Eye (tissue), 1 donor: ENCODE results near the gene CSNK1E.

Source experiments
- DNase-seq: peaks from one replicate; pipeline ENCODE4 v3.0.0-alpha.2; 2015

The CSNK1E gene

GRCh38 chr22:38272373-38273134, 44.7 kb downstream of the CSNK1E start, which contains the start of gene TMEM184B:
Gene TMEM184B, minus strand, starts transcription at chr22:38273010. Its CDS starts 25,049 bp downstream, at chr22:38247961.
- DNase-seq = peak; percentile 92

GRCh38 chr22:38271927-38272372, 45.3 kb downstream of the CSNK1E start:
- DNase-seq = peak; percentile 69

DNA sequence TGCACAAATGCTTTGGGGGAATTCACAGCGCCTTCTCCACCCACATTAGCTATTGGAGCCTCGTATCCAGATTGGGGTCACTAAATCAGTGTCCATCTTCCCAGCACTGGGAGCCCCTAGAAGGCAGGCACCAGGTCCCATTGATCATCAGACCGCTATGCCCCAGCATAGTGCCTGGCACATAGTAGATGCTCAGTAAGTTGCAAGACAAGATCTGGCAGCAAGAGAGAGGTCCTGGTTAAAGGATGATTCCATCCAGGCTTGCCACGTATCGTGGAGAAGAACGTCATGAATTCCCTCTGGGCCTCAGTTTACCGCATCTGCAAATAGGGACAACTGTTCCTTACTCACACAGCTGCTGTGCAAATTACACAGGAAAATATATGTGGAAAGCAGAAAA, 46.1 kb downstream of the CSNK1E start:
- DNase-seq = no peak

GRCh38 chr22:38270091-38270992, 46.9 kb downstream of the CSNK1E start:
- peak; percentile 71 for DNase-seq

DNA sequence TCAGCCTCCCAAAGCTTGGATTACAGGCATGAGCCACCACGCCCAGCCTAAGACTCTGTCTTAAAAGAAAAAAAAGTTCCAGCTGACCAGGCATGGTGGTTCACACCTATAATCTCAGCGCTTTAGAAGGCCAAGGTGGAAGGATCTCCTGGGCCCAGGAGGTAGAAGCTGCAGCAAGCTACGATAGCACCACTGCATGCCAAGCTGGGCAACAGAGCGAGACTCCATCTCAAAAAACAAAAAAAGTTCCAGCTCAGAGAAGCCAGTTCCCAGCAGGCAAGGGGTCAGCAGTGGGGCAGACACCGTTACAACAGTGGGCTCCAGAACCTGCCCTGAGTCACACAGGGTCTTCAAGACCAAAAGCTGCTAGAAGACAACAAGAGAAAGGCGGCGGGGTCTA, 47.8 kb downstream of the CSNK1E start:
- DNase-seq = no peak

- no peak for DNase-seq
Measured at GRCh38 chr22:38267086-38267485, 50.1 kb downstream of the CSNK1E start.

GRCh38 chr22:38266120-38266519, 51.1 kb downstream of the CSNK1E start:
- no peak for DNase-seq

GRCh38 chr22:38264322-38264843, 52.9 kb downstream of the CSNK1E start:
- DNase-seq = no peak

DNA sequence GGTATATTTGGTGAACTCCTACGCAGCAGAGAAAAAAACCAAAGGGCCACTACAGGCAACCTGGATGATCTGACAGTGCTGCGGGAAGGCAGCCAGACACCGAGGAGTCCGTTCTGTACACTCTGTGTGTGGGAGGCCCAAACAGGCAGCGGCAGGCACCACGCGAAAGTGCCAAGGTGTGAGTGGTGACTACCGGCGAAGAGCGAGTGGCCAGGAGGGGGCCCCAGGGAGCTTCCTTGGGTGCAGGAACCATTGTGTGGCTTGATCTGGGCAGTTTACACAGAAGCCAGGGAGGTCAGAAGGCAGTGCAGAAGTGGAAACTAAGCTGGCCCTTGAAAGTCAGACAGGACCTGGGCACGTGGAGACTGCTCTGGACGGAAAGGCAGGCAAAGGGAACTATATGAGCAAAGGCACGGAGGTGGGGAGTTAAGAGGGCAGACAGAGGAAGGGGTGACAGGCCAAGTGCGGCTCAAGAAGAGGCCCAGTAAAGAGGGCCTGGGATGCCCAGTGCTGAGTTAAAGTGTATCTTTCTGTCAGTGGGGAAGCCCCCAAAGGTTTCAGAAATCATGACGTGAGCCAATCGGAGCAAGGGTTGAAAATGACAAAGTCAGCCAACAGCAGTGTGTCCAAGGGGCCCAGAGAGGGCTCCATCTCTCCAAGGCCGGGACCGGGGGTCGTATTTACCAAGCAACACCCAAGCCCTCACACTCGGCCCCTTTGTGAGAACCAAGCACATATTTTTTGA, 55.0 kb downstream of the CSNK1E start:
- no peak for DNase-seq

DNA sequence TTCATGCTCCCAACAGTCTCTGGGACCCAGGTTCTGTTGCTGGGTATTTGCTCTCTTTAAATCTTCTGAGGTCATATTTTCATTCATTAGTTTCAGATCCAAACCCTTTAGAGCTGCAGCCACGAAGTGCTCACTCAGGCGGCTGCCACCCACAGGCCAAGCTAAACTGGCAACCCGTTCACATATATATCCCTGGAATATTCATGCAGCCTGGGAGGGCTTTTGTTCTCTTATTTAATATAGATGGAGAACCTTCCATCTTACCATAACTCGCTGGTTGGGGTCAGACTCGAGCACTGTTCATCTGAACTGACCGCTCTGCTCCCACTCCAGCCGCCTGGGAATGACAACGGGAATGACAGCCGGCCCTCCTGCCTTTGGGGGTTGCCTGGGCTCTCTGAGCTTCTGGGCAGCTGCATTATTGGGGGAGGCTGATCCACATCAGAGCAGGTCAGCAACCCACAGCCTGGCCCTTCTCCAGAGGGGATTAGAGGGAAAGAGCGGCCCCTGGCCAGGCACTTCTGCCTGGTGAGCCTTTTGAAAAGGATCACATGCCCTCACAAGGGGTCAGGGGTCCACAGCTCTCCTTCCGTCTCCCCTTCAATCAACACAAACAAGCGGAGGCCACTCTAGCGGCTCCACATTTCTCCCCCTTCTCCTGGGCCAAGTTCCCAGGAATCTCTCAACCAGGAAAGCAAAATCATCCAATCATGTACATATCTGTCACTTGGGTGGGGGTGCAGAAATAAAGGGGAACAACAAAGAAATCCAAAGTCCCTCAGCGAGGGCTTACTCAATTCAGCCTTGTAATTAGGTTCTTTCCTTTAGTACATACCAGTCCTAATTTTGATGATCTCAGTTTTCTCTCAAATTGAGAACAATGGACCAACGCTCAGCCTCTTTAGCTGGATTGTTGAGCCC, 56.2 kb downstream of the CSNK1E start:
- peak; percentile 79 for DNase-seq

- no peak for DNase-seq
Measured at GRCh38 chr22:38259370-38259769, 57.9 kb downstream of the CSNK1E start.

GRCh38 chr22:38258895-38259294, 58.3 kb downstream of the CSNK1E start:
- DNase-seq = no peak

GRCh38 chr22:38257650-38258250, 59.5 kb downstream of the CSNK1E start:
- no peak for DNase-seq

DNA sequence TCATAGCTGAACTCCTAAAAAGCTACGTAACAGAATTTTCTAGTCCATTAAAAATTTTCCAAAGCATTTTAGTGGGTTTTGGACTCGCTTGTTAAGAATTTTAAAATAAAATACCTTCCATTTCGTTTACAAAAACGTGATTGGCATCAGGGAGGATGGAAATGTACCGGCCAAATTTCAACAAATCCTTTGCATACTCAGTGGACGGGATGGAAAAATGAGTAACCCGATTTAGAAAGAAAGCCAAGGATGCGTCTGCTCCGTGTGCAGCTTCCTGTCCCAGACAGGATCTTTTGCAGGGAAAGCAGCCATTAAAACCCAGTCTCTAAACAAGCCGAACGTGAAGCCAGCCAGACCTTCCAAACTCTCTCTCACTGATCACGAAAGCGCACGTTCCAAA, 60.1 kb downstream of the CSNK1E start:
- no peak for DNase-seq

DNA sequence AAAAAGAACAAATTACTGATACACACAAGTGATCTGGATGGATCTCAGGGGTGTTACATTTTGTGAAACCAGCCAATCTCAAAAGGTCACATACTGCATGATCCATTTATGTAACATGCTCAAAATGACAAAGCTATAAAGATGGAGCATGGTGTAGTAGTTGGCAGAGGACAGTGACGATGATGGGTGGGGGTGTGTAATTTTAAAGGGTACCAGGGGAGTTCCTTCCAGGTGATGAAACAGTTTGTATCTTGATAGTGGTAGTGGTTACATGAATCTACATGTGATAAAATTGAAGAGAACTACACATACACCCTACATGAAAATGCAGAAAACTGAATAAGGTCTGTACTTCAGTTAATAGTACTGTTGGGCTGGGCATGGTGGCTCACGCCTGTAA, 61.5 kb downstream of the CSNK1E start:
- no peak for DNase-seq

DNA sequence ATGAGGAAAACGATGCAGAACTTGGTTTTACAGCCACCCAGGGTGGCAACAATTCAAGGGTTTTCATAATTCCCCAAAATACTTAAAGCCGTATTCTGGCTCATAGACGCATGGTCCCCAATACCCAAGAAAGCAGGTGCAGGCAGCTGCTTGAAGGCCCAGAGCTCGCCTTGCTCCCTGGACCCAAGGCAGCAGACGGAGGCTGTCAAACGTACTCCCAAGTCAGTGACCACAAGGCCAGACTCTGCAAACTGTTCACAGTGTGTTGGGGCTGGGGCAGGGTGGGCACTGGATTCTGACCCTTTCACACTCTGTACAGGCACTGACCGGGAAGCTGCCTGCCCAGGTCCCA, 65.9 kb downstream of the CSNK1E start:
- no peak for DNase-seq

GRCh38 chr22:38250643-38251340, 66.4 kb downstream of the CSNK1E start:
- no peak for DNase-seq

GRCh38 chr22:38249803-38250642, 67.2 kb downstream of the CSNK1E start:
- DNase-seq = no peak

GRCh38 chr22:38249301-38249700, 67.9 kb downstream of the CSNK1E start:
- no peak for DNase-seq

GRCh38 chr22:38248280-38248679, 69.0 kb downstream of the CSNK1E start:
- no peak for DNase-seq
